Measurements from ENCODE around the gene RORC. TPM values are rescaled to one million over a fixed set of nuclear protein-coding genes. Genes with fewer than 3 reads are reported as not detected.

The RORC gene
- total and polyA plus RNA-seq, 2 of the 8 experiments (the other 6 are each of a cell fraction or from before 2014, with no cell fraction given), result 0.44 to 0.54 TPM

GRCh38 chr1:151762941-151763921 lies 68.4 kb downstream of the RORC start, which contains the start of gene MRPL9 (continued):
- no peak for TF ChIP-seq EGR1 (IDR thresholded peaks at IDR 0.05; ENCODE audit: borderline replicate concordance, low read depth, low read length)
- peak; percentile 96 for TF ChIP-seq KDM5A (IDR thresholded peaks at IDR 0.05; ENCODE audit: low read length)
- no peak for TF ChIP-seq JUN (IDR thresholded peaks at IDR 0.05; ENCODE audit: low read depth, low read length)
- peak; percentile 89 for TF ChIP-seq KDM4A (IDR thresholded peaks at IDR 0.05; ENCODE audit: low read depth, low read length, severe bottlenecking)
- TF ChIP-seq, protein P1, sequence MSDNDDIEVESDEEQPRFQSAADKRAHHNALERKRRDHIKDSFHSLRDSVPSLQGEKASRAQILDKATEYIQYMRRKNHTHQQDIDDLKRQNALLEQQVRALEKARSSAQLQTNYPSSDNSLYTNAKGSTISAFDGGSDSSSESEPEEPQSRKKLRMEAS (IDR thresholded peaks at IDR 0.05), result no peak; the same call in 1 of the 2 replicates
- peak; percentile 93 for TF ChIP-seq ASH2L (IDR thresholded peaks at IDR 0.05; ENCODE audit: low read length)
- TF ChIP-seq RBBP5 (IDR thresholded peaks at IDR 0.05; ENCODE audit: borderline replicate concordance, low read depth, low read length), result peak; percentile 83; the same call in 1 of the 2 replicates
- TF ChIP-seq CHD7 (IDR thresholded peaks at IDR 0.05; ENCODE audit: insufficient replicate concordance, low read length), result no peak
- TF ChIP-seq POLR2A (IDR thresholded peaks at IDR 0.05; ENCODE audit: control extremely low read depth in 1 of 2, low read depth in 2 of 2, low read length in 2 of 2), result peak; percentile 88 to 92
- TF ChIP-seq CREB1 (IDR thresholded peaks at IDR 0.05), result peak; percentile 67

Measured in H1 (cell line).